Fibroblast of skin of back (primary cell): ENCODE results near the gene CLCA2.

ENCODE experiments used
- DNase-seq: peaks from one replicate; pipeline ENCODE4 v3.0.0-alpha.2; 2013

The CLCA2 gene

GRCh38 chr1:86429122-86429725, 5.3 kb downstream of the CLCA2 start:
- DNase-seq, result no peak

DNA sequence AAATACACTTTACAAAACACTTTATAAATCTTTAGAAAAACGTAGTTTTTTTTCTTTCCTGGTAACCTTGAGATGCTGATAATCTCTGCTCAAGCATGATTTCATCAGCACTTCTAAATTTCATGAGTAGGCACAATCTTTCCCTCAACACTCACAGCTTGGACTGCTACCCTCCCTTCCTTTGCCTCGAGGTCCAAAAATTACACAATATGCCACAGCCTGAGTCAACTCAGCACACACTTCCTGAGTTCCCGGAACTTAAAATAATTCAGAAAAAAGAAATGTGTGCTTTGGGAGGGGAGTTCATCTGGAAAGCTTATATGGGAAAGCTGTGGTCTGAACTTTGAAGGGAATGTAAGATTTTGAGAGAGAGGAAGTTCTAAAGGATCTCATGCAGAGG, 5.9 kb downstream of the CLCA2 start:
- peak; percentile 94 for DNase-seq

- no peak for DNase-seq
Observed at GRCh38 chr1:86430376-86430775, 6.4 kb downstream of the CLCA2 start.

DNA sequence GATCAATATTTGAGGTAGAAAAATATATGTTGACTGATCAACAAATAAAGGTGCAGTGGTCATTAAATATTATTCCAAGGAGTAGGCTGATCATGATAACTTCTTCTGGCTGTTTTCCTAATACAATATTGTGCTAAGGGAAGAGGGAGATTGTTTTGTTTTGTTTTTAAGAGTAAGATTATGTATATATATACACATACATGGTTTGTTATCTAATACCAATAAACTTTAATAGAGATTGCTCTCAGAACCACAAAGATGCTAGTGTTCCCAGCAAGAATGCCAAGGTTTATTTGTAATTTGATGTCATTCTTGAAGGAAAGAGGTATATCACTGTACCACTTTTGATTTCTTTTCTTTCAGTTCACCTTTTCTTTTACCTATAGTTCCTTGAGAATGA, 10.1 kb downstream of the CLCA2 start:
- DNase-seq, result no peak

GRCh38 chr1:86435327-86435726, 11.4 kb downstream of the CLCA2 start:
- no peak for DNase-seq

DNA sequence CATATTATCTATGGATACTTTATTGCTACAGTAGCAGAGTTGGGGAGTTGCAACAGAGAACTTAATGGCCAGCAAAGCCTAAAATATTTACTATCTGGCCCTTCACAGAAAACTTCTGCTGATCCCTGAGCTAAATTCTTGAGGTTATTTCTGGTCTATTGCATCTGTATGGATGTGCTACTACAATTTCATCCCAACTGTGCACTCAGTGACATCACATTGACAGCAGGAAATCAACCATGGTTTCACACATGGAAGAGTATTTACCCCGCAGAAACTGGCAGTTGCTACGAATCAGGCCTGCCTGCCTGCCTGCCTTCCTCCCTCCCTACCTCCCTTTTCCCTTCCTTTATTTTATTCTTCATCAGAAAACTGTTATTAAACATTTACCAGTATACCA, 12.1 kb downstream of the CLCA2 start:
- no peak for DNase-seq

DNA sequence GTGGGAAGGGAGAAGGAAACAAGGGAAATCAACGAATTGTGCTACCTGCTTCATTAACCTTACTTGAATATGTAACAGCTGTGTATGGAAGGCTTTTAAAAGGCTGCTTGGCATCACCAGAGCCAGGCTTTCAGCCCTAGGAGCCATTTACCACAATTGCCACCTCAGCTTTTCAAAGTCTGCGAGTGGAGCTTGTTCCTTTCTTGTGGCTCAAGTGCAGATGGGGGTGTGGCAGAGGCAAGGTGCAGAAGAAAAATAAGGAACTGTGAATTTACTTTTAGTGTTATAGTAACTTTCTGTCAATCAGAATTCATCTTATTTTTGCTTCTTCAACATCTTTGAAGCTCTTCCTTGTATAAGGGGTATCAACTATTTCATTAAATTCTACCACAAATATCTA, 17.6 kb downstream of the CLCA2 start:
- no peak for DNase-seq

DNA sequence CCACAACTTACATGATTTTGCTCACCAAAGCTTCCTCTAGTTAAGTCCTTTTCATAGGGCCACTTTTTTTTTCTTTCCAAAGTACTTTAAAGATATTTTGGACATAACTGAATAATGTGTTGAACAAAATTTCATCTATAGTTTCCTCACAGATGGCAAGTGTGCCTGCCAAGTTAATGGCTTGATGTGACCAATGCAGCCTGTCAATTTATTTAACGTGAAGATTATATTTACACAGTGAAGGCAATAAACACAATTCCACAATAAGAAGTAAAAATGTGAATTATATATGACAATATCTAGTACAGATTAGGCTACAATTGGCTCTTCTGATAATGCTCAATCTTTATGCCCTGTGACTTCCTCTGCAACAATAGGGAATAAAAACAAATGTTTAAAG, 18.0 kb downstream of the CLCA2 start:
- no peak for DNase-seq

DNA sequence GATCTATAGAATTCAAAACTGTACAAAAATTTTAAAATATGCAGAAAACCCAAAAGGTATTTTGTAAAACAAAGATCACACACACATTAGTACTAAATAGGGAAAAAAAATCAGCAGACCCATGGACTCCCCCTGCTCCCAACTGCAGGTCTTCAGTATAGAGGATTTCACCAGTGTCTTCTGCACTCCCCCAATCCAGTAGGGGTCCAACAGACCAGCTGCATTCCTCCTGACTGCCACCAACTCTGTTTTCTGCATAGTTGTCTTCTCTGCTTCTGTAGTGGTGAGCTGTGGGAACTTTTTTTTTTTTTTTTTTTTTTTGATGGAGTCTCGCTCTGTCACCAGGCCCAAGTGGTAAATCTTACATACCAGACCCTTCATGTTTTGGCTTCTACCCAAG, 21.9 kb downstream of the CLCA2 start:
- DNase-seq, result peak; percentile 23

DNA sequence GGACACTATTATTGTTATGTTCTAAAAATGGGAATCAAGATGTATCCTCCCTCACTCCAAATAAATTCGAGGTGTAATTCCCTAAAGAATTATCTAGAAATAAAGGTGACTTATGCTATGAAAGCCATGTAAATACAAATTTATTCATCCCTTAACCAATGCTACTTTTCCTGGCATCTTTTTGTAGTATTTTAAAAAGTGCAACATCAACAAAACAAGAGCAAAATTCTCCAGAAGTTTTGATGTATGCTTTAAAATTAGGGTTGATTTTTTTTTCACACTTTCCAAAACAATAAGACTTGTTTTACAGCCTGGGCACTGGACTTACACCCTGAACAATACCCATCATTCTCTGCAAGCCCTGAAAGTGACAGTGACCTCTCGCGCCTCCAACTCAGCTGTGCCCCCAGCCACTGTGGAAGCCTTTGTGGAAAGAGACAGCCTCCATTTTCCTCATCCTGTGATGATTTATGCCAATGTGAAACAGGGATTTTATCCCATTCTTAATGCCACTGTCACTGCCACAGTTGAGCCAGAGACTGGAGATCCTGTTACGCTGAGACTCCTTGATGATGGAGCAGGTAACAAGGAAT, 23.3 kb downstream of the CLCA2 start:
- DNase-seq, result no peak

GRCh38 chr1:86448670-86449069, 24.7 kb downstream of the CLCA2 start:
- no peak for DNase-seq

GRCh38 chr1:86449103-86449502, 25.1 kb downstream of the CLCA2 start:
- DNase-seq, result no peak

DNA sequence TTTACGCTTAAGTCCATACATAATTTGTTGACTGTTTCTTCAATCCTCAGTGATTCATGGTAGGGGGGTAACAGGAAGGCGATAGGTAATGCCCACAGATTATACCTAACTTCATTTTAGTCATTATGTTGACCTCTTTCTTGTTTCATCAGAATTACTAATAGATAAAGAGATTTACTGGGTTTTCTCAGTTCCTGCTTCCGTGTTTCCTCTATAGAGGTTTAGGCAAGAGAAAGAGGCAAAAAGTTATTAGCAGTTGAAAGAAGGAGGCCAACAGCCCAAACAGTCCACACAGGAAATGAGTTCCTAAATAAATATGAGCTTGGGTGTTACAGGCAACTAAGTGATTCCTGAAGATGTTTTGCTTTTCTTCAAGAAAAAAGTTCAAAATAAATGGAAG, 26.9 kb downstream of the CLCA2 start:
- DNase-seq, result no peak

DNA sequence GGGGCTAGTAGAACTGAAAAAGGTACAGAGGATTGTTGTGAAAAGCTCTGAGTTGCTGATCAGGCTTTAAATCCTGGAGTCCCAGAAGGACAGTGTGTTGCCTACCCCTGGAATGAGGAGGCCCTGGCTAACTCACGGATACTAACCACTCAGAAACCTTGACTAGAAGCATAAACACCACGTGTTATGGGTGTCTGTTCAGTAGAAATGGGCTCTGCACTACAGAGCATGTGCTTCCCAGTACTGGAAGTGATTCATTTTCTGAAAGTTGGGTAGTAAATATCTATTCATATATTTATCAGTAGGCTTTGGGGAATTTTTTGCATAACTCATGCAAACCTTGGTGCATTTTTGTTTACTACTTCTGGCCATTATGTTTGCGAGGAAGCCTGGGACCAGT, 29.7 kb downstream of the CLCA2 start:
- no peak for DNase-seq

GRCh38 chr1:86455073-86455472, 31.1 kb downstream of the CLCA2 start:
- DNase-seq, result no peak

DNA sequence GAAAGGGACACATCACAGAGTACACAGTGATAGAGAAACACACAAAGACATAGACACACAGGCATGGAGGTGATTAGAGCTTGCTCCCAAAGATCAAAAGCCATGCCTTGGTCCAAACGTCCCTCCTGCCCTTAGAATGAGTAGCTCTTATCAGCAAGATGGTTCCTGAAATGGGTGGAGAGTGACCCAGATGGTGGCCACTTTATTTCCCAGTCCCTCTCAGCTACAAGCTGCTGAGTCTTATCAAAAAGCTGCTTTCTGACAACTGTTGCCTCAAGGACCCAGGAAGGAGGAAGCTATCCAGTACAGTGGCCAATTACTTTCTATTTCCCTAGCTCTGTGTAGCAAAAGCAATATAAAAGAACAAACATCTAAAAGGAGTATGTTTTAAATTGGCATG, 37.0 kb downstream of the CLCA2 start:
- DNase-seq, result no peak

GRCh38 chr1:86461482-86461881, 37.5 kb downstream of the CLCA2 start:
- DNase-seq, result no peak

- DNase-seq, result no peak
Observed at GRCh38 chr1:86464819-86465218, 40.8 kb downstream of the CLCA2 start.

- DNase-seq, result no peak
Observed at GRCh38 chr1:86466109-86466844, 42.3 kb downstream of the CLCA2 start.

- peak; percentile 30 for DNase-seq
Observed at GRCh38 chr1:86466986-86467385, 43.0 kb downstream of the CLCA2 start.

DNA sequence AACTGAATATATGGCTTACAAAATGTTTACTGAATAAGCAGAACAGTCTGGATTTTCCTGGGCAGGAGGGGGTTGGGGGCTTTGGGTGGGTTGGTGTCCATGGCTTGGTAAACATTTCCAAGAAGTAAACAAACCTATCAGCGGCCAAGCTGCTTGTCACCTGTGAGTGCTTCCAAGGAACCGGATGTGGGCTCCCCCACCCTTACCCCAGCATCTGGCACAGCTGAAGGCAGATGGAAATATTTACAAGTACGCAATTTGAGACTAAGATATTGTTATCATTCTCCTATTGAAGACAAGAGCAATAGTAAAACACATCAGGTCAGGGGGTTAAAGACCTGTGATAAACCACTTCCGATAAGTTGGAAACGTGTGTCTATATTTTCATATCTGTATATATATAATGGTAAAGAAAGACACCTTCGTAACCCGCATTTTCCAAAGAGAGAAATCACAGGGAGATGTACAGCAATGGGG, 44.6 kb downstream of the CLCA2 start, which contains the start of gene CLCA1:
Gene CLCA1 (plus strand): TSS at position 427 of the 477 bp plus-strand sequence. CDS start 45 bp downstream, at position 472.
- DNase-seq, result no peak

GRCh38 chr1:86470859-86471258, 46.9 kb downstream of the CLCA2 start:
- DNase-seq, result no peak

- DNase-seq, result peak; percentile 78
Observed at GRCh38 chr1:86471291-86471690, 47.3 kb downstream of the CLCA2 start.

DNA sequence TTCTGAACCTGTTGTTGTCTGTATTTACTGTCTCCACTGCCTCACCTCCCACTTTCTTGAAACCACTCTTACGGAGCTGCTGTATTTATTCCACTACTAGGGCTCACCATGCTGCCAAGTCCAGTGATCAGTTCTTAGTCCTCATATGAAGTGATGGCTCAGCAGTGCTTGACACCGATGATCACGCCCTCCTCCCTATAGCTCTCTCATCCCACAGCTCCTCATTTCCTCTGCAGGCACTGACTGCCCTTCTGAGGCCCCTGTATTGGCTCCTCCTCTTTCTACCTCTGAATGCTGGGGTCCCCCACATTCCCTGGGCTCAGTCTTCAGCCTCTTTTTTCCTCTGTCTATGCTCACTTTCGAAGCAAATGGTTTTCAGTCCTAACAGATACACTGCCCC, 48.2 kb downstream of the CLCA2 start:
- no peak for DNase-seq
